T-helper 1 cell treated with Interleukin-12 subunit alpha and Interleukin-12 subunit beta and Interleukin-4 antibody, amounts not matched to agents 30 μg/mL and 1 μg/mL, for 36 hours (primary cell): Measurements from ENCODE around the gene ZMIZ2.
"Not testable (repeated sequence)": the region's sequence is repeated elsewhere in the genome, so short reads cannot be mapped to it uniquely, and the experiment has no call there.

ENCODE experiments used
- H3K27ac Mint-ChIP-seq: one replicate; pipeline ENCODE4 v1.8.0; 2021; ENCODE audit warnings: mild to moderate bottlenecking, mixed read lengths
- H3K27me3 Mint-ChIP-seq: one replicate; pipeline ENCODE4 v1.8.0; 2021; ENCODE audit warnings: low read depth, mixed read lengths
- H3K36me3 Mint-ChIP-seq: one replicate; pipeline ENCODE4 v1.8.0; 2021; ENCODE audit warnings: low read depth, mixed read lengths
- H3K4me1 Mint-ChIP-seq: one replicate; pipeline ENCODE4 v1.8.0; 2021; ENCODE audit warnings: low read depth, mixed read lengths
- H3K4me3 Mint-ChIP-seq: one replicate; pipeline ENCODE4 v1.8.0; 2021; ENCODE audit warnings: mild to moderate bottlenecking, moderate library complexity, mixed read lengths
- H3K9me3 Mint-ChIP-seq: one replicate; pipeline ENCODE4 v1.8.0; 2021; ENCODE audit warnings: mixed read lengths

Gene ZMIZ2

GRCh38 chr7:44713680-44714335, 34.8 kb upstream of the ZMIZ2 start:
- H3K36me3 Mint-ChIP-seq, result peaks cover 6% of the 10 kb centered on the region
- peaks cover 9% of the 10 kb centered on the region for H3K4me1 Mint-ChIP-seq
- no peak overlapping the region for H3K4me3 Mint-ChIP-seq
- no peaks in the 10 kb centered on the region for H3K9me3 Mint-ChIP-seq
- H3K27me3 Mint-ChIP-seq, result no peaks in the 10 kb centered on the region
- no peak overlapping the region for H3K27ac Mint-ChIP-seq

- peaks cover 3% of the 10 kb centered on the region for H3K9me3 Mint-ChIP-seq
- no peak overlapping the region for H3K27ac Mint-ChIP-seq
These were observed 32.4 kb upstream of the ZMIZ2 start for GRCh38 chr7:44716205-44716604.

GRCh38 chr7:44720301-44720700, 28.3 kb upstream of the ZMIZ2 start:
- H3K36me3 Mint-ChIP-seq, result no peaks in the 10 kb centered on the region
- no peaks in the 10 kb centered on the region for H3K4me1 Mint-ChIP-seq
- H3K27ac Mint-ChIP-seq, result no peak overlapping the region
- H3K27me3 Mint-ChIP-seq, result no peaks in the 10 kb centered on the region
- H3K4me3 Mint-ChIP-seq, result no peak overlapping the region
- peaks cover 3% of the 10 kb centered on the region for H3K9me3 Mint-ChIP-seq

More at GRCh38 chr7:44716205-44716604, 32.4 kb upstream of the ZMIZ2 start:
- no peaks in the 10 kb centered on the region for H3K36me3 Mint-ChIP-seq
- peaks cover 9% of the 10 kb centered on the region for H3K4me1 Mint-ChIP-seq
- H3K4me3 Mint-ChIP-seq, result no peak overlapping the region
- no peaks in the 10 kb centered on the region for H3K27me3 Mint-ChIP-seq

GRCh38 chr7:44724276-44724675, 24.4 kb upstream of the ZMIZ2 start:
- Mint-ChIP-seq H3K4me3 (no peak overlapping the region), H3K27ac (no peak overlapping the region)

GRCh38 chr7:44726250-44726649, 22.4 kb upstream of the ZMIZ2 start:
- not testable (repeated sequence) for H3K4me3 Mint-ChIP-seq, H3K9me3 Mint-ChIP-seq, H3K27ac Mint-ChIP-seq, H3K36me3 Mint-ChIP-seq, H3K4me1 Mint-ChIP-seq, H3K27me3 Mint-ChIP-seq

More at GRCh38 chr7:44724276-44724675, 24.4 kb upstream of the ZMIZ2 start:
- Mint-ChIP-seq H3K36me3 (no peaks in the 10 kb centered on the region), H3K9me3 (peaks cover 3% of the 10 kb centered on the region), H3K4me1 (peaks cover 4% of the 10 kb centered on the region), H3K27me3 (peaks cover 6% of the 10 kb centered on the region)

GRCh38 chr7:44727158-44727936, 21.3 kb upstream of the ZMIZ2 start:
- Mint-ChIP-seq H3K36me3 (no peaks in the 10 kb centered on the region), H3K4me1 (peaks cover 4% of the 10 kb centered on the region), H3K27me3 (peaks cover 6% of the 10 kb centered on the region), H3K4me3 (no peak overlapping the region), H3K9me3 (no peaks in the 10 kb centered on the region), H3K27ac (no peak overlapping the region)

- peaks cover 6% of the 10 kb centered on the region for H3K27me3 Mint-ChIP-seq
- peaks cover 5% of the 10 kb centered on the region for H3K4me1 Mint-ChIP-seq
- no peaks in the 10 kb centered on the region for H3K9me3 Mint-ChIP-seq
- H3K4me3 Mint-ChIP-seq, result no peak overlapping the region
- no peaks in the 10 kb centered on the region for H3K36me3 Mint-ChIP-seq
- no peak overlapping the region for H3K27ac Mint-ChIP-seq
These were observed 20.7 kb upstream of the ZMIZ2 start for GRCh38 chr7:44727937-44728262.

- H3K4me3 Mint-ChIP-seq, result no peak overlapping the region
These were observed 18.6 kb upstream of the ZMIZ2 start for GRCh38 chr7:44729949-44730590.

GRCh38 chr7:44732971-44733370, 15.7 kb upstream of the ZMIZ2 start:
- not testable (repeated sequence) for H3K27me3 Mint-ChIP-seq, H3K4me3 Mint-ChIP-seq, H3K9me3 Mint-ChIP-seq, H3K36me3 Mint-ChIP-seq, H3K27ac Mint-ChIP-seq
- peaks cover 17% of the 10 kb centered on the region for H3K4me1 Mint-ChIP-seq

More at GRCh38 chr7:44729949-44730590, 18.6 kb upstream of the ZMIZ2 start:
- Mint-ChIP-seq H3K9me3 (no peaks in the 10 kb centered on the region), H3K4me1 (peaks cover 9% of the 10 kb centered on the region), H3K36me3 (no peaks in the 10 kb centered on the region), H3K27me3 (peaks cover 6% of the 10 kb centered on the region), H3K27ac (no peak overlapping the region)

- H3K4me3 Mint-ChIP-seq, result no peak overlapping the region
- no peak overlapping the region for H3K27ac Mint-ChIP-seq
- no peaks in the 10 kb centered on the region for H3K9me3 Mint-ChIP-seq
- H3K4me1 Mint-ChIP-seq, result peaks cover 20% of the 10 kb centered on the region
- H3K27me3 Mint-ChIP-seq, result no peaks in the 10 kb centered on the region
- H3K36me3 Mint-ChIP-seq, result no peaks in the 10 kb centered on the region
These were observed 14.8 kb upstream of the ZMIZ2 start for GRCh38 chr7:44733708-44734481.

- Mint-ChIP-seq H3K4me1 (peaks cover 20% of the 10 kb centered on the region), H3K27ac (peak overlapping the region; percentile 85), H3K9me3 (no peaks in the 10 kb centered on the region), H3K36me3 (no peaks in the 10 kb centered on the region), H3K4me3 (peak overlapping the region; percentile 21), H3K27me3 (no peaks in the 10 kb centered on the region)
These were observed 13.1 kb upstream of the ZMIZ2 start for GRCh38 chr7:44735403-44736165.

GRCh38 chr7:44736896-44737295, 11.8 kb upstream of the ZMIZ2 start:
- Mint-ChIP-seq H3K27me3 (no peaks in the 10 kb centered on the region), H3K4me3 (no peak overlapping the region), H3K9me3 (no peaks in the 10 kb centered on the region), H3K27ac (peak overlapping the region; percentile 23), H3K36me3 (no peaks in the 10 kb centered on the region), H3K4me1 (peaks cover 20% of the 10 kb centered on the region)

- H3K27ac Mint-ChIP-seq, result no peak overlapping the region
- no peaks in the 10 kb centered on the region for H3K36me3 Mint-ChIP-seq
- peaks cover 18% of the 10 kb centered on the region for H3K4me1 Mint-ChIP-seq
- no peaks in the 10 kb centered on the region for H3K9me3 Mint-ChIP-seq
- H3K27me3 Mint-ChIP-seq, result no peaks in the 10 kb centered on the region
- no peak overlapping the region for H3K4me3 Mint-ChIP-seq
These were observed 10.5 kb upstream of the ZMIZ2 start for GRCh38 chr7:44738051-44738723.
